H1 (cell line): Measurements from ENCODE around the gene SPTB. TPM values are rescaled to one million over a fixed set of nuclear protein-coding genes. Genes with fewer than 3 reads are reported as not detected.

Experiments used
- CBX8 ChIP-seq: fragments of 300-800, 300-1000 bp; sonication (generic); IDR thresholded peaks from 2 replicates; pipeline ENCODE4 v1.7.1; 2016; ENCODE audit warnings: low read depth, low read length, borderline replicate concordance
- CHD2 ChIP-seq: IDR thresholded peaks from 2 replicates; pipeline ENCODE4 v1.6.1; 2012; ENCODE audit warnings: low read length, improper control_type of control experiment
- CTBP2 ChIP-seq: IDR thresholded peaks from 2 replicates; pipeline ENCODE4 v1.7.0; 2011; ENCODE audit warnings: borderline replicate concordance, mild to moderate bottlenecking, moderate library complexity, mixed read lengths, low read length; ENCODE audit not compliant: insufficient read depth, insufficient read length
- GTF2F1 ChIP-seq: IDR thresholded peaks from 2 replicates; pipeline ENCODE4 v1.6.1; 2012; ENCODE audit warnings: low read depth, low read length, improper control_type of control experiment, borderline replicate concordance
- POLR2A ChIP-seq, 2 experiments: IDR thresholded peaks; 1 replicate in 1 of 2; 2 replicates in 1 of 2; pipeline ENCODE4 v1.6.1; 2011; ENCODE audit warnings: low read depth in 2 of 2, low read length in 2 of 2, mild to moderate bottlenecking in 2 of 2; ENCODE audit errors: control extremely low read depth in 1 of 2
- RBBP5 ChIP-seq: IDR thresholded peaks from 2 replicates; pipeline ENCODE4 v1.7.1; 2012; ENCODE audit warnings: low read depth, mild to moderate bottlenecking, inconsistent platforms, low read length, moderate library complexity, borderline replicate concordance
- RNF2 ChIP-seq: fragments of 200-900, 300-1000 bp; sonication (generic); IDR thresholded peaks from 2 replicates; pipeline ENCODE4 v1.7.1; 2016; ENCODE audit warnings: borderline replicate concordance, low read depth, mild to moderate bottlenecking, antibody characterized with exemption, low read length; ENCODE audit not compliant: poor library complexity, severe bottlenecking; ENCODE audit errors: missing control alignments
- SIN3A ChIP-seq, 2 experiments: IDR thresholded peaks in 1 of 2; conservative IDR thresholded peaks in 1 of 2; 2 replicates each; pipeline ENCODE4 v1.6.1; 2011 to 2012; ENCODE audit warnings: low read length in 2 of 2, improper control_type of control experiment in 1 of 2, low read depth in 1 of 2, mild to moderate bottlenecking in 1 of 2
- SP4 ChIP-seq: IDR thresholded peaks from 2 replicates; pipeline ENCODE4 v1.6.1; 2012; ENCODE audit warnings: low read length, inconsistent platforms
- TEAD4 ChIP-seq: IDR thresholded peaks from 2 replicates; pipeline ENCODE4 v1.6.1; 2012; ENCODE audit warnings: low read depth, low read length, inconsistent platforms, mixed read lengths
- YY1 ChIP-seq: IDR thresholded peaks from 2 replicates; pipeline ENCODE4 v1.6.1; 2011; ENCODE audit warnings: low read depth, mild to moderate bottlenecking, low read length
- polyA plus RNA-seq, 7 experiments: library from polyadenylated mRNA; depleted of rRNA in 3 of 7; stranded (reverse) in 5 of 7; unstranded in 2 of 7; fragments of >200 nt in 5 of 7; fragments of 200-250 nt in 2 of 7; gene quantifications; 1 replicate in 5 of 7; 2 replicates in 1 of 7; 4 replicates in 1 of 7; pipeline versions ENCODE4 v1.2.1 to v1.2.3, GENCODE V29; 2011 to 2013; ENCODE audit warnings: missing spikeins in 2 of 7, mixed read lengths in 2 of 7
- total RNA-seq: library from RNA; stranded (reverse); fragmentation: NEBNext Ultra II Directional; extraction: Animal tissue kit (Norgen Biotek cat#: 25700); gene quantifications from 2 replicates; pipeline ENCODE4 v1.2.1, GENCODE V29; 2021

The SPTB gene
- total and polyA plus RNA-seq, 2 of the 8 experiments (the other 6 are each of a cell fraction or from before 2014, with no cell fraction given), result 0.30 to 2.4 TPM

DNA sequence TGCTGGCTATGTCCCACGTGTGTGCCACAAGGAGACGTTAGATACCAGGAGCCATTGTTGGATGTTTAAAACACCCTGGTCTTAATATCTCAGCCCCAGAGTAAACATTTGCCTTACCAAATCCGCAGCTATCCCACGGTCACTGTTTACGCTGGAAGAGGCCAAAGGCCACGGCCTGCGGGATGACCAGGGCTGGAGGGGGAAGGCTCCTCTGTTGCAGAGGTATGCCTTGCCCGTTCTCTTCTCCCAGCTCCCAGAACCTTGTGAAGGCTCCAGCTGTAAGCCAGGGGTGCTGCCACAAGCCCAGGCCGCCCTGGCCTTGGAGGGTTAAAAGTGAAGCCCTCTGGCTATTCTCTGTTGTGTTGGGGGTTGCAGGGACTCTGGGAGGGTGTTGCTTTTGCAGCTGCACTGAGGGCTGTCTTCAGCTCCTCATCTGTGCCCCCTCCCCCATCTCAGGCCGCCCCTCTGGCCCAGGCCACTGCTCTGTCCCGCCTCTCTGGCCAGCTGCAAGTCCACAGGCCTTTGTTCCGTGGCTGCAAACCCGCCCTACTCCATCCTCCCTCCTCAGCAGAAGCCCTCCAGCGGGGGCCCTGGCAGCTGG, 173.0 kb downstream of the SPTB start (continued):
- TF ChIP-seq CTBP2 (peak; percentile 32), SP4 (no peak), RNF2 (no peak), RBBP5 (peak; percentile 47; the same call in 1 of the 2 replicates), CHD2 (no peak), CBX8 (no peak), GTF2F1 (no peak), SIN3A (conservative IDR thresholded peaks at IDR 0.05 in 1 of 2, IDR thresholded peaks at IDR 0.05 in 1 of 2; ENCODE audit: low read depth in 1 of 2, low read length in 2 of 2) (peak in 1 of 2 experiments; percentile 42; a peak in 1 of 4 replicates), POLR2A (IDR thresholded peaks at IDR 0.05; ENCODE audit: control extremely low read depth in 1 of 2, low read depth in 2 of 2, low read length in 2 of 2) (no peak), YY1 (no peak), TEAD4 (no peak)
